Gastroesophageal sphincter (tissue), 4 donors: ENCODE data around the gene CYBRD1. TPM values are rescaled to one million over a fixed set of nuclear protein-coding genes. Genes with fewer than 3 reads are reported as not detected.

Experiments
- ATAC-seq: fragments of 150-250 bp; one replicate; pipeline ENCODE4 v1.9.1; 2016; ENCODE audit warnings: mild to moderate bottlenecking, moderate library complexity
- H3K27ac ChIP-seq, 4 donors: fragments of 200-600 bp; sonication (generic) in 3 of 4; 1 replicate in 3 of 4; 2 replicates in 1 of 4; pipeline ENCODE4 v1.5.1; 2016 to 2019
- H3K27me3 ChIP-seq: fragments of 200-600 bp; sonication (generic); one replicate; pipeline ENCODE4 v1.5.1; 2019
- H3K36me3 ChIP-seq, 2 donors: fragments of 200-600 bp; sonication (generic); one replicate each; pipeline ENCODE4 v1.5.1; 2019; ENCODE audit warnings: control low read depth in 1 of 2
- H3K4me1 ChIP-seq, 3 donors: fragments of 200-600 bp; sonication (generic); 1 replicate in 2 of 3; 2 replicates in 1 of 3; pipeline ENCODE4 v1.5.1; 2016 to 2019; ENCODE audit warnings: control low read depth in 2 of 3
- H3K4me3 ChIP-seq, 2 donors: fragments of 200-600 bp; sonication (generic); one replicate each; pipeline ENCODE4 v1.5.1; 2019; ENCODE audit warnings: mild to moderate bottlenecking in 1 of 2, moderate library complexity in 1 of 2
- H3K9me3 ChIP-seq, 3 donors: fragments of 200-600 bp; sonication (generic); one replicate each; pipeline ENCODE4 v1.5.1; 2017 to 2019; ENCODE audit warnings: control low read depth in 2 of 3
- EP300 ChIP-seq: sonication (generic); formaldehyde crosslinking; IDR thresholded peaks from one replicate; pipeline ENCODE4 v1.6.1; 2017; ENCODE audit warnings: antibody characterized with exemption, mild to moderate bottlenecking
- POLR2A ChIP-seq, 2 donors: fragments of 450-650 bp; IDR thresholded peaks; one replicate each; pipeline ENCODE4 v1.6.1; 2017; ENCODE audit warnings: antibody characterized with exemption in 2 of 2, mild to moderate bottlenecking in 2 of 2, moderate library complexity in 1 of 2
- POLR2AphosphoS5 ChIP-seq: sonication (generic); formaldehyde crosslinking; IDR thresholded peaks from one replicate; pipeline ENCODE4 v1.6.1; 2017; ENCODE audit warnings: antibody characterized with exemption
- WGBS, 2 donors: methylation state at CpG; one replicate each; pipeline ENCODE4 v1.1.5; 2018; ENCODE audit warnings: low coverage in 1 of 2; 5-methylcytosine and 5-hydroxymethylcytosine counted together
- total RNA-seq, 4 donors: library from RNA; depleted of rRNA; stranded (reverse); fragments of >200 nt; gene quantifications; one replicate each; pipeline ENCODE4 v1.1.0, GENCODE V29; 2016
- TF ChIP-seq, protein P1 (sequence below), 4 experiments: fragments of 200-600 bp in 2 of 4; fragments of 450-650 bp in 2 of 4; sonication (generic) in 1 of 4; IDR thresholded peaks; one replicate each; pipeline ENCODE4 v1.5.1; 2017 to 2019; ENCODE audit warnings: antibody characterized with exemption in 4 of 4, mild to moderate bottlenecking in 2 of 4, moderate library complexity in 2 of 4

The CYBRD1 gene
- total RNA-seq, 4 donors from 2014 or later, result 168 to 365 (median 242) TPM

GRCh38 chr2:171514908-171515582, 7.2 kb upstream of the CYBRD1 start:
- no peak for ATAC-seq
- TF ChIP-seq POLR2A (IDR thresholded peaks at IDR 0.05), result no peak
- TF ChIP-seq, protein P1, sequence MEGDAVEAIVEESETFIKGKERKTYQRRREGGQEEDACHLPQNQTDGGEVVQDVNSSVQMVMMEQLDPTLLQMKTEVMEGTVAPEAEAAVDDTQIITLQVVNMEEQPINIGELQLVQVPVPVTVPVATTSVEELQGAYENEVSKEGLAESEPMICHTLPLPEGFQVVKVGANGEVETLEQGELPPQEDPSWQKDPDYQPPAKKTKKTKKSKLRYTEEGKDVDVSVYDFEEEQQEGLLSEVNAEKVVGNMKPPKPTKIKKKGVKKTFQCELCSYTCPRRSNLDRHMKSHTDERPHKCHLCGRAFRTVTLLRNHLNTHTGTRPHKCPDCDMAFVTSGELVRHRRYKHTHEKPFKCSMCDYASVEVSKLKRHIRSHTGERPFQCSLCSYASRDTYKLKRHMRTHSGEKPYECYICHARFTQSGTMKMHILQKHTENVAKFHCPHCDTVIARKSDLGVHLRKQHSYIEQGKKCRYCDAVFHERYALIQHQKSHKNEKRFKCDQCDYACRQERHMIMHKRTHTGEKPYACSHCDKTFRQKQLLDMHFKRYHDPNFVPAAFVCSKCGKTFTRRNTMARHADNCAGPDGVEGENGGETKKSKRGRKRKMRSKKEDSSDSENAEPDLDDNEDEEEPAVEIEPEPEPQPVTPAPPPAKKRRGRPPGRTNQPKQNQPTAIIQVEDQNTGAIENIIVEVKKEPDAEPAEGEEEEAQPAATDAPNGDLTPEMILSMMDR (IDR thresholded peaks at IDR 0.05), result no peak
- TF ChIP-seq EP300, result no peak
- TF ChIP-seq POLR2AphosphoS5, result no peak

DNA sequence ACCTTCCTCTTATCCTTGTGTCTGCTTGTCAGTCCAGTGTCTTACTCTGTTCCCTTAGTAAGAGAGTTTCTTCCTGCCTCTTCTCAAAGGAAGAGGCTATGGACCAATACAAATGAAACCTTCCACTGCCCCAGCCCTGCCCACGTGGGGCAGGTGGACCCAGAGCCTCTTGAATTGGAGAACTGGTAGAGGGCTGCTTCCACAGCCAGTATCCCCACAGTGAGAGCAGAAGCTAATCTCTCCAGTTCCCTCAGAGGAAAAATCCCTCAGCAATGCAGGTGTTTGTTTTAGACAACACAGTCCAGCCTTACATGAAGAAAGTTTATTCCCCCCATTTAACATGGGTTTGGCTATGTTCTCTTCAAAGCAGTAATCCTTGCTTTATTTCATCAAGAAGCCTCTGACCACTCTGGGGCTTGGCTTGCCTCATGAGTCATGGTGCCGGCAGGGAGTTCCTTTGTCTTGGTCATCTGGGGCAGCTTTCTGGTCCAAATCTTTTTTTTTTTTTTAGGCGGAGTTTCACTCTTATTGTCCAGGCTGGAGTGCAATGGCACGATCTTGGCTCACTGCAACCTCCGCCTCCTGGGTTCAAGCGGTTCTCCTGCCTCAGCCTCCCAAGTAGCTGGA, 6.5 kb upstream of the CYBRD1 start:
- Histone ChIP-seq H3K4me1 (no peaks in the 10 kb centered on the region), H3K9me3 (no peaks in the 10 kb centered on the region), H3K27ac (peak overlapping the region in 1 of 4 donors; percentile 34), H3K4me3 (no peak overlapping the region), H3K27me3 (no peaks in the 10 kb centered on the region), H3K36me3 (no peaks in the 10 kb centered on the region)
- ATAC-seq, result peak; percentile 40
- TF ChIP-seq EP300, result no peak
- TF ChIP-seq POLR2AphosphoS5, result no peak
- TF ChIP-seq, protein P1 (IDR thresholded peaks at IDR 0.05), result no peak
- TF ChIP-seq POLR2A (IDR thresholded peaks at IDR 0.05), result no peak
- 39 to 68% methylated on average over 3 to 5 of the region's 6 CpGs for WGBS, 2 donors

More at GRCh38 chr2:171514908-171515582, 7.2 kb upstream of the CYBRD1 start:
- Histone ChIP-seq H3K9me3 (no peaks in the 10 kb centered on the region), H3K4me1 (no peaks in the 10 kb centered on the region), H3K27me3 (no peaks in the 10 kb centered on the region), H3K4me3 (no peak overlapping the region), H3K27ac (no peak overlapping the region), H3K36me3 (no peaks in the 10 kb centered on the region)
- 84 to 95% methylated on average over 3 of the region's 3 CpGs for WGBS, 2 donors

DNA sequence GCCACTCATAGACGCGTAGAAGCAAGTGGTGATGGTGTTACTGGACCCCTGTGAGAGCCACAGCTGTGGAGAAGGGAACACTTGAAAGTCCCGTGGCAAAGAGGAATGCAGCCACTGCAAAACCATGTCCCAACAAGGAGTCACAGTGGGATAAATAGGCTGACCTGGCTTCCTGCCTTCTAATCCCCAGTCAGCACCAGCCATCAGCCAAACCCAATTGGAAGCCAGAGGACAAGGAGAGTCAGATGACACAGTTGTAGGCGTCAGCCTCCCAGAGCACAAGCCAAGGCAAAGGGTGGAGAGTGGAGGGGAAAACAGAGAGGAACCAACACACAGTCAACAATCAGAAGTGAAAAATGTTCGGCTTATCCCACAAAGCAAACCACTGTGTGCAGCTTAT, 5.5 kb upstream of the CYBRD1 start:
- no peaks in the 10 kb centered on the region for H3K27me3 ChIP-seq
- peaks cover 0 to 8% (median 5%) of the 10 kb centered on the region in 3 donors for H3K4me1 ChIP-seq
- no peak overlapping the region for H3K4me3 ChIP-seq
- no peaks in the 10 kb centered on the region for H3K9me3 ChIP-seq
- no peak for TF ChIP-seq EP300
- TF ChIP-seq POLR2A (IDR thresholded peaks at IDR 0.05), result no peak
- TF ChIP-seq POLR2AphosphoS5, result no peak
- peak; percentile 28 for ATAC-seq
- 72 to 100% methylated on average over 1 to 4 of the region's 5 CpGs for WGBS, 2 donors
- H3K27ac ChIP-seq, result no peak overlapping the region
- H3K36me3 ChIP-seq, result no peaks in the 10 kb centered on the region

DNA sequence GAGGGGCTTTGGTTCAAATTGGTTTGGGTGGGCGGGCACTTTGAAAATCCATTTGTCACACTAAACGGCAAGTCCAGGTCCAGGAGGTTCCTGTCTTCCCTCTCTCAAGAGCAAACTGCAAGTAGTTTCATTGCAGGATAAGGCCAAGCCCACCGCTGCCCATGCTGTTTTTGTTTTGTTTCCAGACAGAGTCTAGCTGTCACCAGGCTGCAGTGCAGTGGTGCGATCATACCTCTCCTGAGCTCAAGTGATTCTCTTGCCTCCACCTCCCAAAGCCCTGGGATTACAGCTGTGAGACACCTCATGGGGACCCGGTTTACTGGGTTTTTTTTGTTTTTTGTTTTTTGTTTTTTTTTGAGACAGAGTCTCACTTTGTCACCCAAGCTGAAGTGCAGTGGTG, 1.8 kb upstream of the CYBRD1 start:
- Histone ChIP-seq H3K27ac (no peak overlapping the region), H3K36me3 (no peaks in the 10 kb centered on the region), H3K27me3 (no peaks in the 10 kb centered on the region), H3K4me3 (no peak overlapping the region), H3K4me1 (peaks cover 0 to 28% (median 10%) of the 10 kb centered on the region in 3 donors), H3K9me3 (no peaks in the 10 kb centered on the region)
- TF ChIP-seq EP300, result no peak
- TF ChIP-seq, protein P1 (IDR thresholded peaks at IDR 0.05), result no peak
- TF ChIP-seq POLR2AphosphoS5, result no peak
- TF ChIP-seq POLR2A (IDR thresholded peaks at IDR 0.05), result no peak
- WGBS, 2 donors, result 76 to 80% methylated on average over 2 to 5 of the region's 5 CpGs
- ATAC-seq, result no peak

DNA sequence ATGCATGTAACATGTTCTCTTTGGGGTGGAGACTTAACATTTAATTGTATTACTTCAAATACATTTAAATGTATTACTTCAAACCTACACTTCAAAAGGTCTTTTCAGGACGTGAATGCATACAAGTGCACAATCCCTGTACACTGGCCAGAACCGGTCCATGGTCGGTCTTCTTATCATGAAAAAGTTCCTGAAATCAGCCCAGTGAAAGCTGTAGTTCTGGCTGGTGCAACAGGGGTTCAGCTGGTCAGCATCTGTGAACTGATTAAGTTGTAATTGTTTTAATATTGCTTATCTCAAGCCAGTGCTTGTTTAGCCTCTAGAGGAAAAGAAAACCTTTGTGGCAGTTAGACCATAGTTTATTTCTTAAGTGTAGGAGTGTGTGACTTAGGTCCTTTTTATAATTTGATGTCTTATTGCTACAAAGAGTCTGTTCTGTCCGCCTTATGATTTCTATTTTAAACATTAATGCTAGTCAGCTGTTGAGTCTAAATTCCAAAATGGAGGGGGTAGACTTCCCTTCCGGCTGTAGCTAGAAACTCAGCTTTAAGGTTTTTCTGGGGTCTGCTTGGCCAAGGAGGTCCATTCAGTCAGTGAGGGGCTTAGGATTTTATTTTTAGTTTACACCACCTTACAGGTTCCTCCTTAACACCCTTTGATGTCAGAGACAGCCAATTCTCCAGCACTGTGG, 768 bp upstream of the CYBRD1 start:
- Histone ChIP-seq H3K9me3 (no peaks in the 10 kb centered on the region), H3K27me3 (no peaks in the 10 kb centered on the region), H3K4me1 (peaks cover 0 to 36% (median 12%) of the 10 kb centered on the region in 3 donors), H3K4me3 (peak overlapping the region; percentile 64 to 98), H3K36me3 (no peaks in the 10 kb centered on the region), H3K27ac (peak overlapping the region; percentile 81 to 98 (median 95))
- ATAC-seq, result no peak
- TF ChIP-seq, protein P1 (IDR thresholded peaks at IDR 0.05), result no peak
- TF ChIP-seq EP300, result no peak
- no peak for TF ChIP-seq POLR2A (IDR thresholded peaks at IDR 0.05)
- TF ChIP-seq POLR2AphosphoS5, result no peak
- 31 to 41% methylated on average over 5 of the region's 5 CpGs for whole genome bisulfite sequencing, 2 donors
